A549 (cell line): ENCODE measurements around the gene BABAM1.

Experiments
- CEBPB ChIP-seq, 2 experiments: fragments of >200 bp in 1 of 2; sonication (Bioruptor Twin) in 1 of 2; formaldehyde crosslinking in 1 of 2; IDR thresholded peaks; 2 replicates each; pipeline ENCODE4 v1.6.1; 2012 to 2016
- CTCF ChIP-seq: fragments of >200 bp; sonication (Bioruptor Twin); formaldehyde crosslinking; IDR thresholded peaks from 3 replicates; pipeline ENCODE4 v1.5.1; 2016
- ELK1 ChIP-seq: fragments of 150-350 bp; IDR thresholded peaks from 2 replicates; pipeline ENCODE4 v1.6.1; 2014; ENCODE audit warnings: low read depth, mild to moderate bottlenecking, low read length
- HOXA7 ChIP-seq: fragments of 250-450 bp; sonication (Bioruptor Pico); IDR thresholded peaks from 2 replicates; pipeline ENCODE4 v1.5.0; 2020; ENCODE audit warnings: mild to moderate bottlenecking, moderate library complexity
- POLR2A ChIP-seq: IDR thresholded peaks from 2 replicates; pipeline ENCODE4 v1.6.1; 2012; ENCODE audit warnings: mild to moderate bottlenecking, low read length
- RAD21 ChIP-seq, 2 experiments: fragments of >200 bp in 1 of 2; sonication (Bioruptor Twin) in 1 of 2; formaldehyde crosslinking in 1 of 2; IDR thresholded peaks in 1 of 2; conservative IDR thresholded peaks in 1 of 2; 2 replicates in 1 of 2; 3 replicates in 1 of 2; pipeline ENCODE4 v1.6.1; 2012 to 2018; ENCODE audit warnings: inconsistent platforms in 1 of 2
- RNF2 ChIP-seq: fragments of 200-600 bp; sonication (generic); IDR thresholded peaks from 2 replicates; pipeline ENCODE4 v1.6.1; 2016; ENCODE audit warnings: low read depth, mild to moderate bottlenecking, antibody characterized with exemption, moderate library complexity, borderline replicate concordance
- TF ChIP-seq, protein P1 (sequence below): fragments of 250-450 bp; sonication (Bioruptor Pico); IDR thresholded peaks from 2 replicates; pipeline ENCODE4 v1.5.0; 2021; ENCODE audit warnings: mild to moderate bottlenecking, moderate library complexity, borderline replicate concordance

- TF ChIP-seq, protein P1, sequence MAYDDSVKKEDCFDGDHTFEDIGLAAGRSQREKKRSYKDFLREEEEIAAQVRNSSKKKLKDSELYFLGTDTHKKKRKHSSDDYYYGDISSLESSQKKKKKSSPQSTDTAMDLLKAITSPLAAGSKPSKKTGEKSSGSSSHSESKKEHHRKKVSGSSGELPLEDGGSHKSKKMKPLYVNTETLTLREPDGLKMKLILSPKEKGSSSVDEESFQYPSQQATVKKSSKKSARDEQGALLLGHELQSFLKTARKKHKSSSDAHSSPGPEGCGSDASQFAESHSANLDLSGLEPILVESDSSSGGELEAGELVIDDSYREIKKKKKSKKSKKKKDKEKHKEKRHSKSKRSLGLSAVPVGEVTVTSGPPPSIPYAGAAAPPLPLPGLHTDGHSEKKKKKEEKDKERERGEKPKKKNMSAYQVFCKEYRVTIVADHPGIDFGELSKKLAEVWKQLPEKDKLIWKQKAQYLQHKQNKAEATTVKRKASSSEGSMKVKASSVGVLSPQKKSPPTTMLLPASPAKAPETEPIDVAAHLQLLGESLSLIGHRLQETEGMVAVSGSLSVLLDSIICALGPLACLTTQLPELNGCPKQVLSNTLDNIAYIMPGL (CRISPR knock-in tag) = no peak
- no peak for TF ChIP-seq CEBPB (IDR thresholded peaks at IDR 0.05)
- no peak for TF ChIP-seq CTCF
- TF ChIP-seq RNF2 = no peak
- no peak for TF ChIP-seq POLR2A
- no peak for TF ChIP-seq RAD21 (conservative IDR thresholded peaks at IDR 0.05 in 1 of 2, IDR thresholded peaks at IDR 0.05 in 1 of 2)
- TF ChIP-seq ELK1 = no peak
- no peak for TF ChIP-seq HOXA7 (CRISPR knock-in tag)
These were observed 27.0 kb downstream of the BABAM1 start for GRCh38 chr19:17294051-17294891.
